Retina (tissue), 1 donor: Measurements from ENCODE around the gene TEKT1.
A peak's percentile ranks its signal among the peaks of the same experiment; 100 is the strongest.

Experiments
- DNase-seq: peaks from one replicate; pipeline ENCODE4 v3.0.0-alpha.2; 2016

Gene TEKT1

GRCh38 chr17:6756425-6757031, 75.0 kb downstream of the TEKT1 start:
- DNase-seq = no peak

- no peak for DNase-seq
Observed at GRCh38 chr17:6755731-6756184, 75.8 kb downstream of the TEKT1 start, which contains the start of gene XAF1. TSS of gene XAF1 (plus strand) at chr17:6756046. CDS start at chr17:6756079, 33 bp downstream.

GRCh38 chr17:6755281-6755680, 76.2 kb downstream of the TEKT1 start:
- DNase-seq = no peak

- peak; percentile 39 for DNase-seq
Observed at GRCh38 chr17:6753546-6753945, 78.0 kb downstream of the TEKT1 start.

GRCh38 chr17:6753006-6753445, 78.5 kb downstream of the TEKT1 start:
- peak; percentile 54 for DNase-seq

GRCh38 chr17:6752068-6752909, 79.2 kb downstream of the TEKT1 start:
- no peak for DNase-seq

GRCh38 chr17:6749519-6749918, 82.0 kb downstream of the TEKT1 start:
- no peak for DNase-seq

GRCh38 chr17:6748617-6749016, 82.9 kb downstream of the TEKT1 start:
- no peak for DNase-seq
